Mesendoderm (in vitro differentiated cells): Measurements from ENCODE around the gene DMD.

ENCODE experiments used
- DNase-seq: peaks from one replicate; pipeline ENCODE4 v3.0.0; 2013
- H2AK5ac ChIP-seq: 2 replicates; pipeline ENCODE4 v1.6.1; 2013; ENCODE audit warnings: low read length, inconsistent platforms
- H2BK120ac ChIP-seq: 2 replicates; pipeline ENCODE4 v1.6.1; 2013; ENCODE audit warnings: low read depth, mild to moderate bottlenecking, low read length, moderate library complexity, mixed read lengths
- H2BK15ac ChIP-seq: replicated peaks from 2 replicates; pipeline ENCODE4 v1.6.1; 2013; ENCODE audit warnings: low read depth, mild to moderate bottlenecking, moderate library complexity
- H2BK5ac ChIP-seq: 2 replicates; pipeline ENCODE4 v1.6.1; 2013; ENCODE audit warnings: low read length, inconsistent platforms
- H3K18ac ChIP-seq: 2 replicates; pipeline ENCODE4 v1.6.1; 2013; ENCODE audit warnings: mild to moderate bottlenecking, low read length, mixed read lengths
- H3K23ac ChIP-seq: one replicate; pipeline ENCODE4 v1.6.1; 2013; ENCODE audit warnings: low read length
- H3K27ac ChIP-seq: 2 replicates; pipeline ENCODE4 v1.5.1; 2013; ENCODE audit warnings: low read depth, mild to moderate bottlenecking, inconsistent platforms, low read length, moderate library complexity
- H3K27me3 ChIP-seq: 2 replicates; pipeline ENCODE4 v1.6.1; 2013; ENCODE audit warnings: low read length, control low read depth, mild to moderate bottlenecking, inconsistent platforms; ENCODE audit not compliant: insufficient read depth, poor library complexity
- H3K36me3 ChIP-seq: 2 replicates; pipeline ENCODE4 v1.6.1; 2013; ENCODE audit warnings: low read length, inconsistent platforms; ENCODE audit not compliant: control insufficient read depth, insufficient read depth
- H3K4ac ChIP-seq: one replicate; pipeline ENCODE4 v1.6.1; 2013; ENCODE audit warnings: low read depth, mild to moderate bottlenecking, low read length, moderate library complexity
- H3K4me1 ChIP-seq: 2 replicates; pipeline ENCODE4 v1.6.1; 2013; ENCODE audit warnings: low read depth, low read length, inconsistent platforms; ENCODE audit not compliant: control insufficient read depth
- H3K4me2 ChIP-seq: 2 replicates; pipeline ENCODE4 v1.6.1; 2013; ENCODE audit warnings: low read length
- H3K4me3 ChIP-seq: 2 replicates; pipeline ENCODE4 v1.5.1; 2013; ENCODE audit warnings: mild to moderate bottlenecking, low read length
- H3K56ac ChIP-seq: one replicate; pipeline ENCODE4 v1.6.1; 2013; ENCODE audit warnings: low read length
- H3K79me1 ChIP-seq: 2 replicates; pipeline ENCODE4 v1.6.1; 2013; ENCODE audit warnings: low read length, inconsistent platforms
- H3K79me2 ChIP-seq: 2 replicates; pipeline ENCODE4 v1.6.1; 2013; ENCODE audit warnings: mild to moderate bottlenecking, low read length; ENCODE audit not compliant: control insufficient read depth, insufficient read depth
- H3K9ac ChIP-seq: 2 replicates; pipeline ENCODE4 v1.6.1; 2013; ENCODE audit warnings: low read length, inconsistent platforms
- H4K5ac ChIP-seq: one replicate; pipeline ENCODE4 v1.6.1; 2013; ENCODE audit warnings: low read length
- H4K8ac ChIP-seq: one replicate; pipeline ENCODE4 v1.6.1; 2013; ENCODE audit warnings: low read depth, mild to moderate bottlenecking, control low read depth, low read length, moderate library complexity
- WGBS: extraction: QIAGEN DNeasy Blood & Tissue Kit; methylation state at CpG from one replicate; pipeline ENCODE4 v1.1.7; 2013; ENCODE audit warnings: low lambda C conversion rate, missing lambda C conversion rate; ENCODE audit not compliant: insufficient coverage; ENCODE audit errors: extremely low coverage; 5-methylcytosine and 5-hydroxymethylcytosine counted together

The DMD gene

DNA sequence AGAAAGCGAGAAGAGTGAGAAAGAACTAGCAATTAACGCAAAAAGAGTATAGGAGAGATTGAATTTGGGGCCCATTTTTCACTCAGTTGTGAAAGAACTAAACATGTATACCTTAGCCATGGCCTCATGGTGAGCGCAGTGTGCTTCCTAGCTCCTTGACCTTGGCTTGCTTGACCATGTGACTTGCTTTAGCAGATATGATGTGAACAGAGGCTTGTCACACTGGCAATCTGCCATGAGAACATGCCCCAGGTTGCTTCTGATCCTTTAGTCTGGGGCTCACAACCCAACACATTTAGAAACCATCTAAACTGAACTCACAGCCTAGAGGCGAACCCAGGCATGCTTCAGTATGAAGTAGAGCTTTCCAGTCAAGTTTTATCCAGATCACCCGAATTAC, 1879.4 kb downstream of the DMD start:
- Histone ChIP-seq H3K4ac (no peak overlapping the region), H3K18ac (no peak overlapping the region), H3K36me3 (no peaks in the 10 kb centered on the region), H3K27ac (no peak overlapping the region), H2BK5ac (no peak overlapping the region), H3K79me2 (no peaks in the 10 kb centered on the region), H2BK120ac (no peak overlapping the region), H3K4me2 (no peak overlapping the region), H2AK5ac (no peak overlapping the region), H3K56ac (no peak overlapping the region), H4K8ac (no peak overlapping the region), H4K5ac (no peak overlapping the region), H3K27me3 (no peaks in the 10 kb centered on the region), H3K9ac (no peak overlapping the region), H3K23ac (no peak overlapping the region), H3K4me1 (no peaks in the 10 kb centered on the region), H2BK15ac (no peak overlapping the region), H3K4me3 (no peak overlapping the region), H3K79me1 (no peaks in the 10 kb centered on the region)
- WGBS = no CpG with 5 or more reads among the region's 5 CpGs
- no peak for DNase-seq

DNA sequence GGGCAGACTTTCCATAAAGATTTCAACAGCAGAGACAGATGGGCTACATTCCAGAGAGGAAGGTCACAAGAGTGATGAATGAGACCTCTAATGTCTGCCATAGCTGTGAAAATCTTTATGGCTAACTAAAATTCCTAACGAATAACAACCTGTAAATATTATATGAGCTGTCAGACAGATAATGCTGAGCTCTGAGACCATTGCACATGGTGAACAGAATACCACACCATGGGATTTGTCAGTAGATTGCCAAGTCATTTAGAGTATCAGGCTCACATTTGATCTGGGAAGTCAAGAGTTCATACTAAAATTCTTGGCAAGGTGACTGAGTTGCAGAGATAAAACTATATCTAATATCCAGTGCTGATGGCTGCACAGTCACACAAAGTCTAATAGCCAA, 1880.3 kb downstream of the DMD start:
- H3K27ac ChIP-seq = no peak overlapping the region
- no CpG with 5 or more reads among the region's 1 CpG for WGBS

DNA sequence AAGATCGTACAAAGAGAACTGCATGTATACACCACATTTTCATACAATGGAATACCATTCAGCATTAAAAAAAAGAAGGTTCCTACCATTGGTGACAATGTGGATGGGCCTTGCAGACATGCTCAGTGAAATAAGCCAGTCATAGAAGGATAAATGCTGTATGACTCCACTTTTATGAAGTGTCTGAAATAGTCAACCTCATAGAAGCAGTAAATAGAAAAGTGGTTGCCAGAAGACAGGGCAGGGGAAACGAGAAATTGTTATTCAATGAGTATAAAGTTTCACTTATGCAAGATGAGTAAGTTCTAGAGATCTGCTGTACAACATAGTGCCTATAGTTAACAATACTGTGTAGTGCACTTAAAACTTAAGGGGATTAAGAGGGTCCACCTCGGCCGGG, 1882.1 kb downstream of the DMD start:
- Histone ChIP-seq H3K56ac (no peak overlapping the region), H3K27me3 (no peaks in the 10 kb centered on the region), H3K4me2 (no peak overlapping the region), H3K27ac (no peak overlapping the region), H3K18ac (no peak overlapping the region), H3K79me1 (no peaks in the 10 kb centered on the region), H2BK120ac (no peak overlapping the region), H3K9ac (no peak overlapping the region), H3K79me2 (no peaks in the 10 kb centered on the region), H3K36me3 (no peaks in the 10 kb centered on the region), H3K4me1 (no peaks in the 10 kb centered on the region), H4K5ac (no peak overlapping the region), H3K23ac (no peak overlapping the region), H2BK5ac (no peak overlapping the region), H3K4me3 (no peak overlapping the region), H4K8ac (no peak overlapping the region), H2AK5ac (no peak overlapping the region), H3K4ac (no peak overlapping the region), H2BK15ac (no peak overlapping the region)
- no peak for DNase-seq
- WGBS = no CpG with 5 or more reads among the region's 4 CpGs

More for the DNA sequence above, 1880.3 kb downstream of the DMD start:
- no peak overlapping the region for H3K56ac ChIP-seq
- no peak overlapping the region for H3K23ac ChIP-seq
- H3K9ac ChIP-seq = no peak overlapping the region
- H2BK120ac ChIP-seq = no peak overlapping the region
- no peak overlapping the region for H3K4ac ChIP-seq
- H3K18ac ChIP-seq = no peak overlapping the region
- no peaks in the 10 kb centered on the region for H3K4me1 ChIP-seq
- no peak overlapping the region for H4K5ac ChIP-seq
- H3K79me2 ChIP-seq = no peaks in the 10 kb centered on the region
- H3K36me3 ChIP-seq = no peaks in the 10 kb centered on the region
- no peak overlapping the region for H3K4me2 ChIP-seq
- no peak overlapping the region for H3K4me3 ChIP-seq
- no peak overlapping the region for H2AK5ac ChIP-seq
- no peak for DNase-seq
- H2BK15ac ChIP-seq = no peak overlapping the region
- no peaks in the 10 kb centered on the region for H3K79me1 ChIP-seq
- H4K8ac ChIP-seq = no peak overlapping the region
- no peaks in the 10 kb centered on the region for H3K27me3 ChIP-seq
- no peak overlapping the region for H2BK5ac ChIP-seq

DNA sequence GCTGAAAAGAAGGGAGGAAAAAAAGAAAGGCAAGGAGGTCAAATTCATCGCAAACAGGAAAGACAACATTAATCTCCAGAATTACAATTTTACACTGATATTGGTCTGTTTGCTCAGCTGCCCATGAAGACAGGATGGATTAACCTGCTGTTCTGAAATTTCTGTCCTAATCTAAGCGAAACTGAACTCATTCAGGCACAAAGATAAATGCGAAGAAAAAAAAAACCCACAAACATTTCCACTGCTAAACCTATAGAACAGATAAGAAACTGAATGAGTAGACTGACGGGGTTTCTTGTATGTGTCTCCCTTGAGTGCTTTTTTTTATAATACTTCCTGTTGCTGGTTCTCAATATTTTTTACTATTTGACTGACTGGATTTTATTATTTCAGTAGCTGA, 1887.7 kb downstream of the DMD start:
- Histone ChIP-seq H3K23ac (no peak overlapping the region), H2BK5ac (no peak overlapping the region), H4K8ac (no peak overlapping the region), H3K79me2 (no peaks in the 10 kb centered on the region), H3K4me1 (no peaks in the 10 kb centered on the region), H3K9ac (no peak overlapping the region), H3K27me3 (no peaks in the 10 kb centered on the region), H3K4me3 (no peak overlapping the region), H2BK120ac (no peak overlapping the region), H3K79me1 (no peaks in the 10 kb centered on the region), H3K36me3 (no peaks in the 10 kb centered on the region), H3K4me2 (no peak overlapping the region), H3K4ac (no peak overlapping the region), H3K56ac (peak overlapping the region; percentile 15), H3K18ac (no peak overlapping the region), H3K27ac (no peak overlapping the region), H4K5ac (no peak overlapping the region), H2BK15ac (no peak overlapping the region), H2AK5ac (no peak overlapping the region)
- no peak for DNase-seq
- WGBS = no CpG with 5 or more reads among the region's 4 CpGs

DNA sequence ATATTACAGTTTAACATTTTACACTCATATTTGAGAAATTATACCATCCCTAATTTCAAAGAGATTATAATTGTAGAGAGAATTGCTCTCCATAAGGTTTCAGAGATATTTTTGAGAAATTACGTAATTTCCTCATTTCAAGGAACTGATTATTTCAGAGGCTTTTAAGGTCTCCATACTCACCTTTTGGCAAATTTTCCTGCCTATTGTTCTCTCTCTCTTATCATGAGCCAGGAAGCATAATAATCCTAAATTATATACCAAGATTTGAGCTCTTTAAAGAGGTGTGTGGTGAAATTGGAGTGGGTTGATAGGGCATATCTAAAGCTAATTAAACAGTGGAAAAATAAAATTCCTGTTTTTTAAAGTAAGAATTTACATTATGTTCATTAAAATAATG, 1890.6 kb downstream of the DMD start:
- no peak overlapping the region for H3K9ac ChIP-seq
- no peaks in the 10 kb centered on the region for H3K4me1 ChIP-seq
- no peak overlapping the region for H3K56ac ChIP-seq
- H2BK5ac ChIP-seq = no peak overlapping the region
- H3K4ac ChIP-seq = no peak overlapping the region
- H3K4me3 ChIP-seq = no peak overlapping the region
- no peak overlapping the region for H4K8ac ChIP-seq
- H2BK15ac ChIP-seq = no peak overlapping the region
- H3K23ac ChIP-seq = no peak overlapping the region
- no peak overlapping the region for H2AK5ac ChIP-seq
- no peaks in the 10 kb centered on the region for H3K79me2 ChIP-seq
- H3K79me1 ChIP-seq = no peaks in the 10 kb centered on the region
- DNase-seq = no peak
- H3K4me2 ChIP-seq = no peak overlapping the region
- H2BK120ac ChIP-seq = no peak overlapping the region
- WGBS = no CpG with 5 or more reads among the region's 1 CpG
- no peaks in the 10 kb centered on the region for H3K27me3 ChIP-seq
- H4K5ac ChIP-seq = no peak overlapping the region
- H3K27ac ChIP-seq = no peak overlapping the region
- H3K18ac ChIP-seq = no peak overlapping the region
- no peaks in the 10 kb centered on the region for H3K36me3 ChIP-seq

DNA sequence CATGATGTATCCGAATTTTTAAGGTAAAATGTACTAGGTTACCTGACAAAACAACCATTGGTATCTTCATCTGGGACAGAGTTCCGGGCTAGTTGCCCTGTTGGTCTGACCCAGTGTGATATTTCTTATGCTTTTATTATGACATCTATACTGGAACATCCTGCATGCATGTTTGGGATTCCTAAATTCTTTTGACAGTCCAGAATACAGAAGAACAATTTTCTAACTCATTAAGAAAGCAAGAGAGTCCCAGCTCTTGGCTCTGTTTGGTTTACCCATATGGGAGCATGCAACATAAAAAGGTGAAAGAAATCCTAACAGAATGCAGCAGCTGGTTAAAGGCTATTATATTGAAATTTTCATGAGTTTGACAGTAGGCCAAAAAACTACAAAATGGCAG, 1891.8 kb downstream of the DMD start:
- H3K36me3 ChIP-seq = no peaks in the 10 kb centered on the region
- no peaks in the 10 kb centered on the region for H3K4me1 ChIP-seq
- H4K5ac ChIP-seq = no peak overlapping the region
- no peak overlapping the region for H4K8ac ChIP-seq
- no peak overlapping the region for H2BK15ac ChIP-seq
- no peak for DNase-seq
- no CpG with 5 or more reads among the region's 2 CpGs for WGBS
- H3K79me1 ChIP-seq = no peaks in the 10 kb centered on the region
- no peak overlapping the region for H3K56ac ChIP-seq
- no peak overlapping the region for H2BK120ac ChIP-seq
- H3K27me3 ChIP-seq = no peaks in the 10 kb centered on the region
- H3K4ac ChIP-seq = no peak overlapping the region
- no peak overlapping the region for H2AK5ac ChIP-seq
- H3K4me3 ChIP-seq = no peak overlapping the region
- H3K18ac ChIP-seq = no peak overlapping the region
- H3K4me2 ChIP-seq = no peak overlapping the region
- H3K9ac ChIP-seq = no peak overlapping the region
- H3K27ac ChIP-seq = no peak overlapping the region
- no peak overlapping the region for H2BK5ac ChIP-seq
- no peaks in the 10 kb centered on the region for H3K79me2 ChIP-seq
- H3K23ac ChIP-seq = no peak overlapping the region
